Measurements from ENCODE around the gene DYNLT5.
"Not testable (repeated sequence)": the region's sequence is repeated elsewhere in the genome, so short reads cannot be mapped to it uniquely, and the experiment has no call there.

The DYNLT5 gene

GRCh38 chr1:66751160-66751559, 1.1 kb upstream of the DYNLT5 start:
- no peak for DNase-seq

GRCh38 chr1:66752671-66753371, 562 bp downstream of the DYNLT5 start:
- DNase-seq, result no peak

GRCh38 chr1:66757722-66758240, 5.5 kb downstream of the DYNLT5 start:
- DNase-seq, result no peak

DNA sequence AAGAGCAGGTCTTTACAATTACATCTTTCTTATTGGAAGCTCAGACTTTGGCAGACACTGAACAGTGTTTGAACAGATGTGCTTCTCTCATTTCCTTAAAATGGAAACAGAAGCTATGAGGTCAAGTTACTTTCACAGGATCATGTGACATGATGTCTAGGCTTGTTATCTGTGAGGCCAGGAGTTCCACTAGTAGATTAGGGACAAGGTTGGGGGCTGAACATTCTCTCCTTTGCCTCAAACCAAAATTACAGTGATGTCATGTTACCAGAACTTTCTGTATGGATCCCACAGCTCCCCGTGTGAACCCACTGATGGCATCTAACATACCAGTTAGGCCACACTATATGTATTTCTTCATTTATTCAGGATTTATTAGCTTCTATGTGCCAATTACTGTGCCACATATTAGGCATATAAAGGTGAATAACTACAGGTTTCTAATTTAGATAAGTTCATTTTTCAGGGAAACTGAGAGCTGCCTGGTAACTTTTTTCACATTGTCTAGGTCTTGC, 6.0 kb downstream of the DYNLT5 start:
- DNase-seq, result no peak

GRCh38 chr1:66760506-66760905, 8.2 kb downstream of the DYNLT5 start:
- no peak for DNase-seq

- DNase-seq, result no peak
Measured at GRCh38 chr1:66761221-66761620, 9.0 kb downstream of the DYNLT5 start.

DNA sequence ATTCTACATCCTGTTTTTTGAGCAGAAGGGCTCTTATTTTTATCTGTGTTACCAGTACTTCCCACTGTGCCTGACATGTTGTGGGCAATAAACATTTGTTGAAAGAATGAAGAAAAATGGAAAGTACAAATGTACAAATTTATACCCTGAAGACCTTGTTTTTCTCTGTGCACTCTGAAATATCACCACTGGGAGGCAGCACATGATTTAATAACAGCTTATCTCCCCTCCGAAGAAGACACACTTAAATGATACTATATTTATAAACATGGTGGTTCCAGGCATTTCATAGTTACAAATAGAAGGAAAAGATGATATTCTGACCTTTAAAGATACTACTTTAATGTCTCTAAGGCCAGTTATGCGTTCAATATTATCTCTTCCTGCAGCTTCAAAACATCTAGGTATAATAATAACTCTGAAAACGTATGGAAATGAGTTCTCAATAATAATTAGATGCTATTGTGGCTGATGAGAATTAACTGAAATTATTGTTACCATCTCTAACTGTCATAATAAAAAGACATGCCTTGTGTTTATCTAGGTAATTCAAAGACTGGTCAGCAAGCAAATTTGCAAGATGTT, 12.8 kb downstream of the DYNLT5 start:
- DNase-seq, result no peak

DNA sequence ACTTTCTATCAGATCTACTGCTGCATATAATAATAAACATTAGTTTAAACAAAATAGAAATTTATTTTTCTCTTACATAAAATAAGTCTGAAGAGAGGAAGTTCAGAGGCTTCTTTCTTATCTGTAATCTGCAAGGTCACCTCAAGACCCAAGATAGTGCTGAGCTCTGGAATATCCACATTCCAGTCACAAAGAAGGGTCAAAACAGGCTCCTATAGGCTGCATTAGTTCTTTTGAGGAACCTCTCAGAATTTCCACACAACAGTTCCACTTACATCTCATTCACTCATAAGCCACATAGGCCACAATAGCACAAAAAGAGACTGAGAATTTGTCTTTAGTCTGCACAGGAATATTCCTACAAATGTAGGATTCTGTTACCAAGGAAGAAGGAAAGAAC, 15.4 kb downstream of the DYNLT5 start:
- no peak for DNase-seq

GRCh38 chr1:66768965-66769364, 16.7 kb downstream of the DYNLT5 start:
- no peak for DNase-seq

- no peak for DNase-seq
Measured at GRCh38 chr1:66769512-66770229, 17.4 kb downstream of the DYNLT5 start.

GRCh38 chr1:66770240-66770639, 18.0 kb downstream of the DYNLT5 start:
- DNase-seq, result no peak

- no peak for DNase-seq
Measured at GRCh38 chr1:66770694-66771093, 18.4 kb downstream of the DYNLT5 start.

DNA sequence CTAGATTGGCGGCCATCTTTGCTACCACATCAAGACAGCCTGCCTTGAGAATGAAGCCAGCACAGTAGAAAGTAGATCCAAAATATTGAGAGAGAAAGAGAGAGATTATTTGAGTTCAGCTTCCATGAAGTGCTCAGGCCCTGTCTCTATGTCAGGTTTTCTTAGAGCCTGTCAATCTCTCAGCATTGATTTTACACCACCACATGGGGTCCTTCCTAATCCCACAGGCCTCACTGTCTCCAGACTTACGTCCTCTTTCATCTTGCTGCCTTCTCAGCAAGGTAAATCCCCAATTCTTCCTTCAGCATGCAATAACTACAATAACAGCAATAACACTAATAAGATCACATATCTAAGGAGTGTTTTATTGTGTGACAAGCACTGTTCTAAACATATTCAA, 21.0 kb downstream of the DYNLT5 start:
- no peak for DNase-seq

DNA sequence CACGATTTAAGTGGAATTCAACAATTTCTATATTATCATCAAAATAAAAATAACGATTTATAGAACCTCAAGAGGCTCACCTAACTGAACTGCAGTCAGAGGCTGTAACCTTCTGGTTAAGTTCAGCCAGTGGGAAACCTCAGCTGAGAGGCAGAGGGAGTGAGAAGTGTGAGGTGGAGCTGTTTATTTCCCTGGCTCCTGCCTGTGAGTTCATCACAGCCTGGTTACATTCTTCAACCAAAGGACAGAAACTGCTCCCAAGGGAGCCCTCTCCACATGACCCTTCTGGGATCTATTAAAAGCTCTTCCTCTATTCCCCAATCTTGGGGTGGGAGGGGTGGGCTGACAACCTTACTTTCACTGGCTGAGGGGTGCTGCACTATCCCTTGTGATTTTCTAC, 22.2 kb downstream of the DYNLT5 start:
- DNase-seq, result no peak

- no peak for DNase-seq
Measured at GRCh38 chr1:66775646-66776045, 23.4 kb downstream of the DYNLT5 start.

DNA sequence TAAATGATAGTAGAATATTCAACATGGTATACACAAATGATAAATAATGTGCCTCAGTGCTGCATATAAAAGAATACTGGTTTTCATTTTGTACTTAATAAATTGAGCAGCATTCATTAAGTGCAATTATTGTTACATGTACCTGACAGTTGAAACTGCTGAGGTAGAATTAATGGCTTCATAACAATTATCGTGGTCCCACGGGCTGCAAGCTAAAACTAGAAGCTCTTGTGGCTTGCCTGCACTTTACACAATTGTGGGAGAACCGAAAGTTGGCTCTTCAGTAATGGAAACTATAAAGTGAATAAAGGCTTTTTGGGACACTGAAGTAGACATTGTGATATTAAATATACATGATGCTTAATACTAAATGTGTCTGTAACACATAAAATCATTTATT, 25.6 kb downstream of the DYNLT5 start:
- DNase-seq, result no peak

GRCh38 chr1:66778266-66778665, 26.0 kb downstream of the DYNLT5 start:
- DNase-seq, result no peak

GRCh38 chr1:66778969-66779368, 26.7 kb downstream of the DYNLT5 start:
- DNase-seq, result no peak

- DNase-seq, result no peak
Measured at GRCh38 chr1:66779475-66780078, 27.3 kb downstream of the DYNLT5 start.

GRCh38 chr1:66785800-66786199, 33.5 kb downstream of the DYNLT5 start:
- DNase-seq, result not testable (repeated sequence)

GRCh38 chr1:66787641-66788040, 35.4 kb downstream of the DYNLT5 start:
- no peak for DNase-seq

DNA sequence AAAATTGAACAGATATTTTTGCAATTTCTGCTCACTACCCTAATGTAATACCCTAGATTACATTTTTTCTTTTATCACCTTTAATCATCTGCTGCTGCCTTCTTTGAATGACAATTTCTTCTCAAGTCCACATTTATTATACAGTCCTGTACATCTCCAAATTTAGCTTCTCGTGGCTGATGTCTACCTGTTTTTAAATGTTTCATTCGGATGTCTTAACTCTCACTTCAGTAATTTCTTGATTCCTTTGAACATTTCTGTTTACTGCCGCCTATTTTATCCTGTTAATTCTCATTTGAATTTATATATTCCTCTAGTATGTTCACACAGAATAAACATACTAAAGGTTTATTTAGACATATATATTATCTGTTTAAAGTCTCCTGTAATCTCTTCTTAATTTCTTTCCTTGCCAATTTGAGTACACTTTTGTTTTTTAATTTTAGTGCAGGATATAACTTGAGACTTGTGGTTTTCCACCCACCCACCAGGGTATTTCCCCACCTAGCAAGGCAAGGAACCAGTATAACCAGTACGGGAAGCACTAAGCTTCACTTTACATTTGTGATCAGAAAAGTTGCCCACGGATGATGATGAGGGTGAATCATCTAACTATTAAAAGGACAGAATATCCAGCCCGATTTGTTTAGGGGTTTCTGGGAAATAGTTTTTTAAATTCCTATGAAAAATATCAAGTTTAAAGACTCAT, 36.1 kb downstream of the DYNLT5 start:
- DNase-seq, result no peak
